Progenitor cell of endocrine pancreas (in vitro differentiated cells): ENCODE data around the gene C20orf141. TPM values are rescaled to one million over a fixed set of nuclear protein-coding genes. Genes with fewer than 3 reads are reported as not detected.

ENCODE experiments used
- DNase-seq: peaks from one replicate; pipeline ENCODE4 v3.0.0; 2021; ENCODE audit warnings: low spot score; ENCODE audit not compliant: unreplicated experiment
- H3K27ac Mint-ChIP-seq: 2 replicates; pipeline ENCODE4 v1.8.0; 2021; ENCODE audit warnings: mild to moderate bottlenecking, moderate library complexity, mixed read lengths
- H3K27me3 Mint-ChIP-seq: 2 replicates; pipeline ENCODE4 v1.8.0; 2021; ENCODE audit warnings: mixed read lengths
- H3K36me3 Mint-ChIP-seq: 2 replicates; pipeline ENCODE4 v1.8.0; 2022; ENCODE audit warnings: mixed read lengths; ENCODE audit not compliant: insufficient read depth
- H3K4me1 Mint-ChIP-seq: 2 replicates; pipeline ENCODE4 v1.8.0; 2021; ENCODE audit warnings: low read depth, mixed read lengths
- H3K4me3 Mint-ChIP-seq: 2 replicates; pipeline ENCODE4 v1.8.0; 2021; ENCODE audit warnings: low read depth, mild to moderate bottlenecking, moderate library complexity, mixed read lengths
- H3K9me3 Mint-ChIP-seq: 2 replicates; pipeline ENCODE4 v1.8.0; 2021; ENCODE audit warnings: low read depth, mixed read lengths
- CTCF ChIP-seq: fragments of 200-600 bp; sonication (generic); IDR thresholded peaks from one replicate; pipeline ENCODE4 v1.5.0; 2021; ENCODE audit warnings: antibody characterized with exemption, mild to moderate bottlenecking; ENCODE audit not compliant: unreplicated experiment
- total RNA-seq: library from RNA; stranded (reverse); gene quantifications from 2 replicates; pipeline ENCODE4 v1.2.1, GENCODE V29; 2021

The C20orf141 gene
- total RNA-seq, 1 donor from 2014 or later: not detected

GRCh38 chr20:2800521-2801285 lies 14.1 kb upstream of the C20orf141 start, which contains the start of gene CPXM1:
Gene CPXM1, minus strand, starts transcription at chr20:2800627. Its CDS starts 55 bp downstream, at chr20:2800572.
- Mint-ChIP-seq H3K4me1 (peaks cover 16% of the 10 kb centered on the region), H3K27me3 (peaks cover 30% of the 10 kb centered on the region), H3K36me3 (peaks cover 6% of the 10 kb centered on the region), H3K27ac (peak within 1 kb of the TSS; percentile 91), H3K9me3 (no peaks in the 10 kb centered on the region), H3K4me3 (peak within 1 kb of the TSS; percentile 95)
- TF ChIP-seq CTCF: peak; percentile 45
- peak; percentile 61 for DNase-seq

- DNase-seq: no peak
- peaks cover 4% of the 10 kb centered on the region for H3K36me3 Mint-ChIP-seq
- peaks cover 17% of the 10 kb centered on the region for H3K4me1 Mint-ChIP-seq
- H3K27me3 Mint-ChIP-seq: peaks cover 35% of the 10 kb centered on the region
- peak overlapping the region; percentile 33 for H3K27ac Mint-ChIP-seq
- no peak for TF ChIP-seq CTCF
- H3K4me3 Mint-ChIP-seq: peak overlapping the region; percentile 87
- H3K9me3 Mint-ChIP-seq: no peaks in the 10 kb centered on the region
These were observed 13.5 kb upstream of the C20orf141 start for GRCh38 chr20:2801286-2801728.

GRCh38 chr20:2804041-2804828 lies 10.6 kb upstream of the C20orf141 start:
- no peak for DNase-seq
- peaks cover 56% of the 10 kb centered on the region for H3K27me3 Mint-ChIP-seq
- no peak overlapping the region for H3K27ac Mint-ChIP-seq
- peaks cover 14% of the 10 kb centered on the region for H3K4me1 Mint-ChIP-seq
- no peaks in the 10 kb centered on the region for H3K9me3 Mint-ChIP-seq
- H3K36me3 Mint-ChIP-seq: no peaks in the 10 kb centered on the region
- H3K4me3 Mint-ChIP-seq: no peak overlapping the region
- TF ChIP-seq CTCF: no peak

- Mint-ChIP-seq H3K36me3 (no peaks in the 10 kb centered on the region), H3K4me1 (peaks cover 9% of the 10 kb centered on the region), H3K27me3 (peaks cover 57% of the 10 kb centered on the region), H3K4me3 (no peak overlapping the region), H3K9me3 (no peaks in the 10 kb centered on the region), H3K27ac (no peak overlapping the region)
- DNase-seq: no peak
- no peak for TF ChIP-seq CTCF
These were observed 9.7 kb upstream of the C20orf141 start for GRCh38 chr20:2804852-2805688.
